ENCODE measurements around the gene RNU2-1.

GRCh38 chr17:43216369-43216761 lies 17.4 kb downstream of the RNU2-1 start:
- TF ChIP-seq CTCF (IDR thresholded peaks at IDR 0.05) (no peak), POLR2A (IDR thresholded peaks at IDR 0.05) (no peak)
